Fibroblast of lung (primary cell): ENCODE results near the gene TCERG1L. TPM values are rescaled to one million over a fixed set of nuclear protein-coding genes. Genes with fewer than 3 reads are reported as not detected.

Experiments used
- DNase-seq, 2 donors: peaks; one replicate each; pipeline versions ENCODE4 v3.0.0 to v3.0.0-alpha.2; 2010; ENCODE audit warnings: low read depth in 2 of 2
- H2AFZ ChIP-seq: 2 replicates; pipeline ENCODE4 v1.5.1; 2012; ENCODE audit warnings: low read length, control low read depth, inconsistent platforms
- H3K27ac ChIP-seq: 2 replicates; pipeline ENCODE4 v1.5.1; 2011; ENCODE audit warnings: low read length, control low read depth; ENCODE audit not compliant: insufficient read depth
- H3K27me3 ChIP-seq: 2 replicates; pipeline ENCODE4 v1.5.1; 2011; ENCODE audit warnings: mild to moderate bottlenecking, low read length; ENCODE audit not compliant: control insufficient read depth, insufficient read depth
- H3K36me3 ChIP-seq: 2 replicates; pipeline ENCODE4 v1.5.1; 2011; ENCODE audit warnings: low read length; ENCODE audit not compliant: control insufficient read depth, insufficient read depth
- H3K4me1 ChIP-seq: 2 replicates; pipeline ENCODE4 v1.5.1; 2011; ENCODE audit warnings: low read length; ENCODE audit not compliant: control insufficient read depth, insufficient read depth; ENCODE audit errors: extremely low read depth
- H3K4me2 ChIP-seq: 2 replicates; pipeline ENCODE4 v1.5.1; 2011; ENCODE audit warnings: low read length, control low read depth; ENCODE audit not compliant: insufficient read depth; ENCODE audit errors: extremely low read depth
- H3K4me3 ChIP-seq, 4 experiments: fragments of 200-600 bp in 1 of 4; sonication (generic) in 1 of 4; replicated peaks in 1 of 4; 2 replicates each; pipeline ENCODE4 v1.5.1; 2011 to 2016; ENCODE audit warnings: low read length in 4 of 4, low read depth in 3 of 4, mild to moderate bottlenecking in 3 of 4, control low read depth in 2 of 4, inconsistent platforms in 1 of 4, mixed read lengths in 1 of 4; ENCODE audit not compliant: insufficient read depth in 1 of 4; ENCODE audit errors: control extremely low read depth in 1 of 4
- H3K79me2 ChIP-seq: 2 replicates; pipeline ENCODE4 v1.5.1; 2012; ENCODE audit warnings: mild to moderate bottlenecking, low read length, inconsistent platforms; ENCODE audit not compliant: control insufficient read depth, insufficient read depth
- H3K9ac ChIP-seq: 2 replicates; pipeline ENCODE4 v1.5.1; 2011; ENCODE audit warnings: mild to moderate bottlenecking, low read length, control low read depth; ENCODE audit not compliant: insufficient read depth
- H3K9me3 ChIP-seq: 2 replicates; pipeline ENCODE4 v1.5.1; 2012; ENCODE audit warnings: low read depth, low read length; ENCODE audit not compliant: control insufficient read depth, insufficient read depth
- H4K20me1 ChIP-seq: 2 replicates; pipeline ENCODE4 v1.5.1; 2011; ENCODE audit warnings: low read length; ENCODE audit not compliant: control insufficient read depth, insufficient read depth; ENCODE audit errors: extremely low read depth
- CTCF ChIP-seq, 2 donors: IDR thresholded peaks in 1 of 2; conservative IDR thresholded peaks in 1 of 2; 1 replicate in 1 of 2; 2 replicates in 1 of 2; pipeline ENCODE4 v1.5.1; 2011 to 2012; ENCODE audit warnings: low read length in 2 of 2, control low read depth in 1 of 2, inconsistent platforms in 1 of 2, low read depth in 1 of 2, mild to moderate bottlenecking in 1 of 2
- EZH2 ChIP-seq: IDR thresholded peaks from 2 replicates; pipeline ENCODE4 v1.5.1; 2012; ENCODE audit warnings: low read length, control low read depth, mild to moderate bottlenecking; ENCODE audit errors: missing control alignments
- polyA plus RNA-seq, 2 donors: library from polyadenylated mRNA; depleted of rRNA in 1 of 2; stranded (reverse) in 1 of 2; unstranded in 1 of 2; fragments of >200 nt; gene quantifications; 2 replicates each; pipeline ENCODE4 v1.2.1, GENCODE V29; 2011 to 2012; ENCODE audit warnings: missing spikeins in 1 of 2
- total RNA-seq: library from RNA; depleted of rRNA; stranded (reverse); fragments of >200 nt; gene quantifications from 2 replicates; pipeline ENCODE4 v1.2.1, GENCODE V29; 2014

Gene TCERG1L
- total and polyA plus RNA-seq, 2 donors (not counting 1 experiment from before 2014, with no cell fraction given): 0.02 TPM; not detected in 1

- no peaks in the 10 kb centered on the region for H4K20me1 ChIP-seq
- TF ChIP-seq EZH2 (no peak), CTCF (conservative IDR thresholded peaks at IDR 0.05 in 1 of 2, IDR thresholded peaks at IDR 0.05 in 1 of 2; ENCODE audit: low read depth in 1 of 2, low read length in 2 of 2) (no peak)
- no peak for DNase-seq
- H3K9me3 ChIP-seq: no peaks in the 10 kb centered on the region
- H3K9ac ChIP-seq: no peak overlapping the region
- H3K36me3 ChIP-seq: no peaks in the 10 kb centered on the region
- no peaks in the 10 kb centered on the region for H3K4me1 ChIP-seq
- H3K27me3 ChIP-seq: no peaks in the 10 kb centered on the region
- no peak overlapping the region for H3K27ac ChIP-seq
- H3K4me2 ChIP-seq: no peak overlapping the region
- no peak overlapping the region for H3K4me3 ChIP-seq
- no peak overlapping the region for H2AFZ ChIP-seq
- H3K79me2 ChIP-seq: no peaks in the 10 kb centered on the region
Measured at GRCh38 chr10:131266936-131267813, 44.3 kb downstream of the TCERG1L start.

DNA sequence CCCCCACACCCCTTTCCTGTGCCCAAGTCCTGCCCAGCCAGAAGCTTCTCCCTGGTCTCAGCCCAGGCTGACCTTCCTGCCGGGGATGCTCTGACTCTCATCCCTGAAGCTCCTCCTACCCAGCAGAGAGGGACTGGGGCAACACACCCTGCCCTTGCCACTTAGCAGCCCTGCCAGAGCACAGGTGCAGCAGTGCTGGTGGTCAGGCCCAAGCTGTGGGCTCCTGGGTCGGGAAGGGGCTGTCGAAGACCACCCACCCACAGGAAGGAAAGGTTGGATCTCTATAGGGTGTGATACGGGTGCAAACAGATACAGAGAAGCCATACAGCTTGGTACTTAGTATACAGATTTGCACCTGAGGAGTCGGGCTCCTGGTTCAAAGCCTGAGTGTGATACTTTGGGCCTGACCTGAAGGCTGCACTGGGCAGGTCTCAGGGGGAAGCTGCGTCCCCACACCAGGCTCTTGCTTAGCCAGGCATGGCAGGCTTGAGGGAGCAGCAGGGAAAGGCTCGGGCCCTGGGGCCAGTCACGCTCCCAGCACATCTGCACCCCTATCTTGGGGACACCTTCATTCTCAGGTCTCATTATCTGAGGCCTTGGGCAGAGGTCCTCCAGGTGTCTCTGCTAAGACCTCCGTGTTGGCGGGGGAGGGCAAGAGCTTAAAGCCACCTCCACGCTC lies 47.3 kb downstream of the TCERG1L start:
- Histone ChIP-seq H3K9ac (no peak overlapping the region), H3K27me3 (no peaks in the 10 kb centered on the region), H3K79me2 (no peaks in the 10 kb centered on the region), H3K4me3 (no peak overlapping the region), H3K4me2 (no peak overlapping the region), H3K4me1 (no peaks in the 10 kb centered on the region), H3K9me3 (no peaks in the 10 kb centered on the region), H4K20me1 (no peaks in the 10 kb centered on the region), H3K36me3 (no peaks in the 10 kb centered on the region), H3K27ac (no peak overlapping the region), H2AFZ (no peak overlapping the region)
- TF ChIP-seq EZH2 (no peak), CTCF (conservative IDR thresholded peaks at IDR 0.05 in 1 of 2, IDR thresholded peaks at IDR 0.05 in 1 of 2; ENCODE audit: low read depth in 1 of 2, low read length in 2 of 2) (no peak)
- DNase-seq: no peak

DNA sequence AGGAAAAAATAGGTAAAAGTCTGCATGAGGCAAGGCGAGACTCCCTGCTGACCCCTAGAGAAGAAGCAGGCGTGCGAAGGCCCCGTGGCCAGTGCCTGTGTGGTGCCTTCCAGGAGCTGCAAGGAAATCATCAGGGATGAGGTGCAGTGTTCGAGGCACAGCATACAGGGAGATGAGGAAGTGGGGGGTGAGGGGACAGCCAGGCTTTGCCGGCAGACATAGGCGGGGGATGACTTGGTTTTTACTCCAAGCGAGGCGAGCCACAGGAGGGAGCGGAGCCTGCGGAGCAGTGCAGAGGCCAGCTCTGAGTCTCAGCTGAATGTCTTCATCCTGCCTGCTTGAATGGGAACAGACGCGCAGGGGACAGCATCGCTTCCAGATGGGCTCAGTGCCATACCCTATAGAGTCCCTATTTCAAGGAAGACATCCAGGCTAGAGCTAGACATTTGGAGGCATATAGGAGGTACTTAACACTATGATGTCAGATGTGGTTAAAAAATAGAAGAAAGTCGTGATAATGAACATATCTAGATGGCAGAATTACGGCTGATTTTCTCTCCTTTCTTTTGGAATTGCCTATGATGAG lies 49.5 kb downstream of the TCERG1L start:
- no peak for DNase-seq
- Histone ChIP-seq H3K9ac (no peak overlapping the region), H3K36me3 (no peaks in the 10 kb centered on the region), H3K9me3 (no peaks in the 10 kb centered on the region), H2AFZ (no peak overlapping the region), H4K20me1 (no peaks in the 10 kb centered on the region), H3K79me2 (no peaks in the 10 kb centered on the region), H3K27ac (no peak overlapping the region), H3K4me1 (no peaks in the 10 kb centered on the region), H3K4me2 (no peak overlapping the region), H3K4me3 (no peak overlapping the region), H3K27me3 (no peaks in the 10 kb centered on the region)
- TF ChIP-seq EZH2: no peak
- no peak for TF ChIP-seq CTCF (conservative IDR thresholded peaks at IDR 0.05 in 1 of 2, IDR thresholded peaks at IDR 0.05 in 1 of 2; ENCODE audit: low read depth in 1 of 2, low read length in 2 of 2)
